Fibroblast of lung (primary cell): ENCODE data around the gene CMSS1. TPM values are rescaled to one million over a fixed set of nuclear protein-coding genes. Genes with fewer than 3 reads are reported as not detected.

Experiments
- DNase-seq, 2 donors: peaks; one replicate each; pipeline versions ENCODE4 v3.0.0 to v3.0.0-alpha.2; 2010; ENCODE audit warnings: low read depth in 2 of 2
- H2AFZ ChIP-seq: 2 replicates; pipeline ENCODE4 v1.5.1; 2012; ENCODE audit warnings: low read length, control low read depth, inconsistent platforms
- H3K27ac ChIP-seq: 2 replicates; pipeline ENCODE4 v1.5.1; 2011; ENCODE audit warnings: low read length, control low read depth; ENCODE audit not compliant: insufficient read depth
- H3K27me3 ChIP-seq: 2 replicates; pipeline ENCODE4 v1.5.1; 2011; ENCODE audit warnings: mild to moderate bottlenecking, low read length; ENCODE audit not compliant: control insufficient read depth, insufficient read depth
- H3K36me3 ChIP-seq: 2 replicates; pipeline ENCODE4 v1.5.1; 2011; ENCODE audit warnings: low read length; ENCODE audit not compliant: control insufficient read depth, insufficient read depth
- H3K4me1 ChIP-seq: 2 replicates; pipeline ENCODE4 v1.5.1; 2011; ENCODE audit warnings: low read length; ENCODE audit not compliant: control insufficient read depth, insufficient read depth; ENCODE audit errors: extremely low read depth
- H3K4me2 ChIP-seq: 2 replicates; pipeline ENCODE4 v1.5.1; 2011; ENCODE audit warnings: low read length, control low read depth; ENCODE audit not compliant: insufficient read depth; ENCODE audit errors: extremely low read depth
- H3K4me3 ChIP-seq, 4 experiments: fragments of 200-600 bp in 1 of 4; sonication (generic) in 1 of 4; replicated peaks in 1 of 4; 2 replicates each; pipeline ENCODE4 v1.5.1; 2011 to 2016; ENCODE audit warnings: low read length in 4 of 4, low read depth in 3 of 4, mild to moderate bottlenecking in 3 of 4, control low read depth in 2 of 4, inconsistent platforms in 1 of 4, mixed read lengths in 1 of 4; ENCODE audit not compliant: insufficient read depth in 1 of 4; ENCODE audit errors: control extremely low read depth in 1 of 4
- H3K79me2 ChIP-seq: 2 replicates; pipeline ENCODE4 v1.5.1; 2012; ENCODE audit warnings: mild to moderate bottlenecking, low read length, inconsistent platforms; ENCODE audit not compliant: control insufficient read depth, insufficient read depth
- H3K9ac ChIP-seq: 2 replicates; pipeline ENCODE4 v1.5.1; 2011; ENCODE audit warnings: mild to moderate bottlenecking, low read length, control low read depth; ENCODE audit not compliant: insufficient read depth
- H3K9me3 ChIP-seq: 2 replicates; pipeline ENCODE4 v1.5.1; 2012; ENCODE audit warnings: low read depth, low read length; ENCODE audit not compliant: control insufficient read depth, insufficient read depth
- H4K20me1 ChIP-seq: 2 replicates; pipeline ENCODE4 v1.5.1; 2011; ENCODE audit warnings: low read length; ENCODE audit not compliant: control insufficient read depth, insufficient read depth; ENCODE audit errors: extremely low read depth
- EZH2 ChIP-seq: IDR thresholded peaks from 2 replicates; pipeline ENCODE4 v1.5.1; 2012; ENCODE audit warnings: low read length, control low read depth, mild to moderate bottlenecking; ENCODE audit errors: missing control alignments
- polyA plus RNA-seq, 2 donors: library from polyadenylated mRNA; depleted of rRNA in 1 of 2; stranded (reverse) in 1 of 2; unstranded in 1 of 2; fragments of >200 nt; gene quantifications; 2 replicates each; pipeline ENCODE4 v1.2.1, GENCODE V29; 2011 to 2012; ENCODE audit warnings: missing spikeins in 1 of 2
- total RNA-seq: library from RNA; depleted of rRNA; stranded (reverse); fragments of >200 nt; gene quantifications from 2 replicates; pipeline ENCODE4 v1.2.1, GENCODE V29; 2014
- TF ChIP-seq, protein P1 (sequence below), 2 donors: IDR thresholded peaks in 1 of 2; conservative IDR thresholded peaks in 1 of 2; 1 replicate in 1 of 2; 2 replicates in 1 of 2; pipeline ENCODE4 v1.5.1; 2011 to 2012; ENCODE audit warnings: low read length in 2 of 2, control low read depth in 1 of 2, inconsistent platforms in 1 of 2, low read depth in 1 of 2, mild to moderate bottlenecking in 1 of 2

Gene CMSS1
- total and polyA plus RNA-seq, 2 donors (not counting 1 experiment from before 2014, with no cell fraction given): 6.9 to 13.2 TPM

GRCh38 chr3:100136921-100137320 is 319.3 kb downstream of the CMSS1 start:
- no peaks in the 10 kb centered on the region for H3K36me3 ChIP-seq
- H3K4me2 ChIP-seq: no peak overlapping the region
- H3K9me3 ChIP-seq: no peaks in the 10 kb centered on the region
- TF ChIP-seq EZH2: no peak
- TF ChIP-seq, protein P1, sequence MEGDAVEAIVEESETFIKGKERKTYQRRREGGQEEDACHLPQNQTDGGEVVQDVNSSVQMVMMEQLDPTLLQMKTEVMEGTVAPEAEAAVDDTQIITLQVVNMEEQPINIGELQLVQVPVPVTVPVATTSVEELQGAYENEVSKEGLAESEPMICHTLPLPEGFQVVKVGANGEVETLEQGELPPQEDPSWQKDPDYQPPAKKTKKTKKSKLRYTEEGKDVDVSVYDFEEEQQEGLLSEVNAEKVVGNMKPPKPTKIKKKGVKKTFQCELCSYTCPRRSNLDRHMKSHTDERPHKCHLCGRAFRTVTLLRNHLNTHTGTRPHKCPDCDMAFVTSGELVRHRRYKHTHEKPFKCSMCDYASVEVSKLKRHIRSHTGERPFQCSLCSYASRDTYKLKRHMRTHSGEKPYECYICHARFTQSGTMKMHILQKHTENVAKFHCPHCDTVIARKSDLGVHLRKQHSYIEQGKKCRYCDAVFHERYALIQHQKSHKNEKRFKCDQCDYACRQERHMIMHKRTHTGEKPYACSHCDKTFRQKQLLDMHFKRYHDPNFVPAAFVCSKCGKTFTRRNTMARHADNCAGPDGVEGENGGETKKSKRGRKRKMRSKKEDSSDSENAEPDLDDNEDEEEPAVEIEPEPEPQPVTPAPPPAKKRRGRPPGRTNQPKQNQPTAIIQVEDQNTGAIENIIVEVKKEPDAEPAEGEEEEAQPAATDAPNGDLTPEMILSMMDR (conservative IDR thresholded peaks at IDR 0.05 in 1 of 2, IDR thresholded peaks at IDR 0.05 in 1 of 2; ENCODE audit: low read depth in 1 of 2, low read length in 2 of 2): no peak
- H3K4me1 ChIP-seq: no peaks in the 10 kb centered on the region
- no peak overlapping the region for H3K9ac ChIP-seq
- no peak overlapping the region for H3K27ac ChIP-seq
- no peaks in the 10 kb centered on the region for H3K79me2 ChIP-seq
- H2AFZ ChIP-seq: no peak overlapping the region
- no peaks in the 10 kb centered on the region for H4K20me1 ChIP-seq
- DNase-seq: peak in 1 of 2 donors; percentile 69
- no peak overlapping the region for H3K4me3 ChIP-seq
- H3K27me3 ChIP-seq: no peaks in the 10 kb centered on the region

DNA sequence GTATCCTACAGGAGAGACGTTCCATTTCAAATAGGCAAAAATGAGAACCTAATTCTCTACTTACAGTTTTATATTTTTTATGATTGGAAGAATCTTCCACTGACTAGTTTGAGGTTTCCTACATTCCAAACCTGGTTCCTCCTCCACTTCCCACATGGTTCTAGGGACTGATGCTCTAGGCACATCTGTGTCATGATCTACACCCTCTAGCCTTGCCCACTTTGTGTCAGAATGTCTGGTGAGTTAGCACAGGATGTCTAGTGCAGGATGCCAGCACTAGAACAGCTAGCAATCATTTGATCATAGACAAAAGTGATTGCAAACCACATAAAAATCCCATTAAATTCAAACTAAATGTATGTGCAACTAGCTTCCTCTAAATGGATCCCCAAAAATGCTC is 323.3 kb downstream of the CMSS1 start:
- H3K9me3 ChIP-seq: no peaks in the 10 kb centered on the region
- H3K27ac ChIP-seq: no peak overlapping the region
- no peak overlapping the region for H3K4me2 ChIP-seq

DNA sequence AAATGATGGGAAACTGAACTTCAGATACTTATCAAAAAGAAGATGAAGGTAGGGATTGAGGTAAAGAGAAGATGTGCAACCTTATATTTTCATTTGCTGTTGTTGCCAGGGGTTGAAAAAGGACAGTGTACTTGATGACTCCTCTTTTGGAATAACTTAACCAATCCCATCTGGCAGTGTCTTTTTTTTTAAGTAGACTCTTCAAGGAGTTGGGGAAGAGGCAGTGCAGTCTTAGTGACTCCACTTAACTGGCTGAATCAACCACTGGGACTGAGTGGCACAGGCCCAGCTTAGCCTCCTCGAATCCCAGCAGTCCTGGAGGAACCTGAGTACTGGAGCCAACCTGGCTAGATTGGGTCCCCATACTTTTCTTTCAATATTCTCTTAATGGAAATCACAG is 323.9 kb downstream of the CMSS1 start:
- no peaks in the 10 kb centered on the region for H4K20me1 ChIP-seq
- H2AFZ ChIP-seq: no peak overlapping the region
- H3K79me2 ChIP-seq: no peaks in the 10 kb centered on the region
- no peak overlapping the region for H3K9ac ChIP-seq
- H3K4me2 ChIP-seq: no peak overlapping the region
- DNase-seq: no peak
- H3K36me3 ChIP-seq: no peaks in the 10 kb centered on the region
- no peak overlapping the region for H3K27ac ChIP-seq
- H3K9me3 ChIP-seq: no peaks in the 10 kb centered on the region
- no peaks in the 10 kb centered on the region for H3K27me3 ChIP-seq
- TF ChIP-seq, protein P1 (conservative IDR thresholded peaks at IDR 0.05 in 1 of 2, IDR thresholded peaks at IDR 0.05 in 1 of 2; ENCODE audit: low read depth in 1 of 2, low read length in 2 of 2): no peak
- no peak for TF ChIP-seq EZH2
- H3K4me1 ChIP-seq: no peaks in the 10 kb centered on the region
- H3K4me3 ChIP-seq: no peak overlapping the region

More for the DNA sequence above, 323.3 kb downstream of the CMSS1 start:
- no peak for DNase-seq
- no peaks in the 10 kb centered on the region for H3K27me3 ChIP-seq
- no peak overlapping the region for H2AFZ ChIP-seq
- H4K20me1 ChIP-seq: no peaks in the 10 kb centered on the region
- H3K9ac ChIP-seq: no peak overlapping the region
- H3K36me3 ChIP-seq: no peaks in the 10 kb centered on the region
- TF ChIP-seq EZH2: no peak
- TF ChIP-seq, protein P1 (conservative IDR thresholded peaks at IDR 0.05 in 1 of 2, IDR thresholded peaks at IDR 0.05 in 1 of 2; ENCODE audit: low read depth in 1 of 2, low read length in 2 of 2): no peak
- H3K4me1 ChIP-seq: no peaks in the 10 kb centered on the region
- no peak overlapping the region for H3K4me3 ChIP-seq
- H3K79me2 ChIP-seq: no peaks in the 10 kb centered on the region
